Measurements from ENCODE around the gene EXOC3L4. TPM values are rescaled to one million over a fixed set of nuclear protein-coding genes. Genes with fewer than 3 reads are reported as not detected.
A peak's percentile ranks its signal among the peaks of the same experiment; 100 is the strongest.

EXOC3L4 gene
- total and polyA plus RNA-seq, 9 of the 15 experiments (the other 6 are each of a cell fraction or from before 2014, with no cell fraction given): 0.10 to 6.7 (median 0.98) TPM; not detected in 1

GRCh38 chr14:103107941-103108748 is 13.6 kb downstream of the EXOC3L4 start (continued):
- no peak for TF ChIP-seq TFAM (CRISPR knock-in tag; conservative IDR thresholded peaks at IDR 0.05)
- TF ChIP-seq E2F6 (IDR thresholded peaks at IDR 0.05; ENCODE audit: borderline replicate concordance in 1 of 2, extremely low read depth in 1 of 2, insufficient read depth in 1 of 2, insufficient read length in 1 of 2, low read depth in 1 of 2, low read length in 1 of 2, poor library complexity in 1 of 2, severe bottlenecking in 1 of 2): peak; percentile 62 to 68
- TF ChIP-seq GATA2 (CRISPR knock-in tag; IDR thresholded peaks at IDR 0.05): no peak
- no peak for TF ChIP-seq GTF2A2 (tag; IDR thresholded peaks at IDR 0.05)
- TF ChIP-seq RAD21 (CRISPR knock-in tag; conservative IDR thresholded peaks at IDR 0.05 in 1 of 2, IDR thresholded peaks at IDR 0.05 in 1 of 2): no peak
- no peak for TF ChIP-seq NFYB (IDR thresholded peaks at IDR 0.05; ENCODE audit: extremely low read depth, insufficient read length)
- TF ChIP-seq MAFK (IDR thresholded peaks at IDR 0.05; ENCODE audit: low read length): no peak
- peak; percentile 54; the same call in 1 of the 2 replicates for TF ChIP-seq SMAD4 (CRISPR knock-in tag; conservative IDR thresholded peaks at IDR 0.05)
- peak; percentile 27 for TF ChIP-seq CBFA2T3 (IDR thresholded peaks at IDR 0.05)
- no peak for TF ChIP-seq U2AF2 (optimal IDR thresholded peaks at IDR 0.05; ENCODE audit: low read depth, low read length)
- TF ChIP-seq TOE1 (IDR thresholded peaks at IDR 0.05; ENCODE audit: borderline replicate concordance): no peak
- TF ChIP-seq TOE1 (CRISPR knock-in tag; IDR thresholded peaks at IDR 0.05; ENCODE audit: borderline replicate concordance, low read depth): no peak
- TF ChIP-seq SRSF9 (IDR thresholded peaks at IDR 0.05; ENCODE audit: borderline replicate concordance, low read depth, low read length): no peak
- TF ChIP-seq DMBX1 (CRISPR knock-in tag; IDR thresholded peaks at IDR 0.05; ENCODE audit: borderline replicate concordance): 0 out of 2 replicates have a peak, but pooled peaks have one; percentile 23
- TF ChIP-seq, protein P1, sequence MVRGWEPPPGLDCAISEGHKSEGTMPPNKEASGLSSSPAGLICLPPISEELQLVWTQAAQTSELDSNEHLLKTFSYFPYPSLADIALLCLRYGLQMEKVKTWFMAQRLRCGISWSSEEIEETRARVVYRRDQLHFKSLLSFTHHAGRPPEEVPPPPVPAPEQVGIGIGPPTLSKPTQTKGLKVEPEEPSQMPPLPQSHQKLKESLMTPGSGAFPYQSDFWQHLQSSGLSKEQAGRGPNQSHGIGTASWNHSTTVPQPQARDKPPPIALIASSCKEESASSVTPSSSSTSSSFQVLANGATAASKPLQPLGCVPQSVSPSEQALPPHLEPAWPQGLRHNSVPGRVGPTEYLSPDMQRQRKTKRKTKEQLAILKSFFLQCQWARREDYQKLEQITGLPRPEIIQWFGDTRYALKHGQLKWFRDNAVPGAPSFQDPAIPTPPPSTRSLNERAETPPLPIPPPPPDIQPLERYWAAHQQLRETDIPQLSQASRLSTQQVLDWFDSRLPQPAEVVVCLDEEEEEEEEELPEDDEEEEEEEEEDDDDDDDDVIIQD (CRISPR knock-in tag; IDR thresholded peaks at IDR 0.05): peak; percentile 13; the same call in 1 of the 2 replicates
- TF ChIP-seq TAF1 (IDR thresholded peaks at IDR 0.05; ENCODE audit: control insufficient read depth, extremely low read depth, insufficient read depth, low read length, severe bottlenecking): no peak
- peak; percentile 58 for TF ChIP-seq CXXC5 (CRISPR knock-in tag; IDR thresholded peaks at IDR 0.05)
- no peak for TF ChIP-seq ZNF695 (CRISPR knock-in tag; IDR thresholded peaks at IDR 0.05)
- TF ChIP-seq CBX3 (IDR thresholded peaks at IDR 0.05; ENCODE audit: borderline replicate concordance in 1 of 2, low read length in 2 of 2): no peak
- TF ChIP-seq ESRRA (IDR thresholded peaks at IDR 0.05; ENCODE audit: borderline replicate concordance, low read depth): peak; percentile 12; the same call in 1 of the 2 replicates
- no peak for TF ChIP-seq PHB2 (IDR thresholded peaks at IDR 0.05; ENCODE audit: low read depth)
- TF ChIP-seq ZNF785 (CRISPR knock-in tag; IDR thresholded peaks at IDR 0.05): no peak
- peak; percentile 58; the same call in 1 of the 2 replicates for TF ChIP-seq POLR2G (IDR thresholded peaks at IDR 0.05; ENCODE audit: low read depth, low read length)
- TF ChIP-seq CEBPG (CRISPR knock-in tag; IDR thresholded peaks at IDR 0.05): no peak
- no peak for TF ChIP-seq CEBPG (tag; conservative IDR thresholded peaks at IDR 0.05 in 1 of 2, IDR thresholded peaks at IDR 0.05 in 1 of 2)
